Measurements from ENCODE around the gene ADAT3. TPM values are rescaled to one million over a fixed set of nuclear protein-coding genes. Genes with fewer than 3 reads are reported as not detected.

ADAT3 gene
- total and polyA plus RNA-seq, 2 donors (not counting 1 experiment from before 2014, with no cell fraction given), result 5.3 to 13.4 TPM

DNA sequence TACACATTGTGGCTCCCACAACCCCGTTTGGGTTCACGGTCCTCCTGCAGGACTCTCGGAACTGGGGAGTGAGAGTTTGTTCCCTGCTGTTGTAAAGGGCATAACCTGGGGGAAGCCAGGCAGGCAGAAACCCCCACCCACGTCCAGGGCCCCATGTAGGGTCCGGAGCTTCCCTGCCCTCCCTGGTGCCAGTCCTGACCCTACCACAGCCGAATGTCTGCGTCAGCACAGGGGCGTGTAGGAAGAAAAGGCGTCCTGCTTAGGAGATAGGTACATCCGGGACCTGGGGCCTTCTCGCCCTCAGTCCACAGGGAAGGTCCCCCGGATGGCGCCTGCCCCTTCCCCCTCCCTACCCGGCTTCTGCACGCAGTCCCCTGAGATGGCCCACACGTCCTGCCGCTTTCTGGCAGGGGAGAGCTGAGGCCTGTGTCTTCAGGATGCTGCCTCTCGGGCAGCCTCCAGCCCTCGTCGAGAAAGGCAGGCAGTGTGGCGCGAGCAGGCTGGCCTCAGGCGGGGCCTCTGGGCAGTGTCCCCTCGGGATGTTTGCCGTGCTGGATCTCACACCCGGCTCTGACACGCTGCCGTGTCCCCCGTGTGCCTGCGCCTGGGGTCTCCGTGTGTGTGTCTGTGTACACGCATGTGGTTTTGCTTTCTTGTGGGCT is 54.9 kb downstream of the ADAT3 start:
- intact Hi-C loops (cut with micrococcal nuclease), result no loop called here
- Histone ChIP-seq H3K9ac (ENCODE audit: low read length) (no peak overlapping the region), H3K27me3 (replicated peaks in 1 of 4; ENCODE audit: control extremely low read depth in 1 of 4, control insufficient read depth in 3 of 4, insufficient read depth in 4 of 4, low read length in 3 of 4) (no peaks in the 10 kb centered on the region), H4K20me1 (ENCODE audit: control insufficient read depth, insufficient read depth, low read length, poor library complexity, severe bottlenecking) (peaks cover 89% of the 10 kb centered on the region), H3K79me2 (ENCODE audit: control insufficient read depth, insufficient read depth, low read length) (peaks cover 91% of the 10 kb centered on the region), H3K4me3 (ENCODE audit: control extremely low read depth in 1 of 5, extremely low read depth in 1 of 5, insufficient read depth in 1 of 5, low read depth in 2 of 5, low read length in 4 of 5) (no peak overlapping the region), H3K36me3 (replicated peaks in 1 of 2; ENCODE audit: control extremely low read depth in 1 of 2, control insufficient read depth in 1 of 2, extremely low read depth in 1 of 2, insufficient read depth in 2 of 2, low read length in 1 of 2) (peaks cover 0 to 19% of the 10 kb centered on the region in 2 experiments), H3K4me2 (replicated peaks; ENCODE audit: low read depth, low read length, poor library complexity, severe bottlenecking) (no peak overlapping the region), H3K27ac (ENCODE audit: low read length in 2 of 2) (no peak overlapping the region), H3K9me3 (ENCODE audit: control extremely low read depth in 1 of 3, control insufficient read depth in 2 of 3, insufficient read depth in 1 of 3, low read length in 2 of 3) (peaks cover 0 to 2% (median 0%) of the 10 kb centered on the region in 3 donors), H2AFZ (ENCODE audit: insufficient read depth, low read depth, low read length, poor library complexity, severe bottlenecking) (no peak overlapping the region), H3K4me1 (ENCODE audit: control insufficient read depth in 2 of 2, insufficient read depth in 2 of 2, low read length in 2 of 2) (peaks cover 3 to 11% of the 10 kb centered on the region in 2 donors)
- H3K27ac Mint-ChIP-seq, result peak overlapping the region; percentile 50
- H3K9me3 Mint-ChIP-seq (ENCODE audit: insufficient read depth), result no peaks in the 10 kb centered on the region
- ChIA-PET CTCF (no interaction called here), POLR2A (no interaction called here)
- H3K4me3 Mint-ChIP-seq, result no peak overlapping the region
- no peaks in the 10 kb centered on the region for H3K27me3 Mint-ChIP-seq
- H3K4me1 Mint-ChIP-seq, result peaks cover 24% of the 10 kb centered on the region
- DNase-seq (no peak), ATAC-seq (ENCODE audit: low read depth) (no peak)
- 94% methylated on average over 27 of the region's 32 CpGs for WGBS (ENCODE audit: insufficient coverage)
- TF ChIP-seq, protein P1, sequence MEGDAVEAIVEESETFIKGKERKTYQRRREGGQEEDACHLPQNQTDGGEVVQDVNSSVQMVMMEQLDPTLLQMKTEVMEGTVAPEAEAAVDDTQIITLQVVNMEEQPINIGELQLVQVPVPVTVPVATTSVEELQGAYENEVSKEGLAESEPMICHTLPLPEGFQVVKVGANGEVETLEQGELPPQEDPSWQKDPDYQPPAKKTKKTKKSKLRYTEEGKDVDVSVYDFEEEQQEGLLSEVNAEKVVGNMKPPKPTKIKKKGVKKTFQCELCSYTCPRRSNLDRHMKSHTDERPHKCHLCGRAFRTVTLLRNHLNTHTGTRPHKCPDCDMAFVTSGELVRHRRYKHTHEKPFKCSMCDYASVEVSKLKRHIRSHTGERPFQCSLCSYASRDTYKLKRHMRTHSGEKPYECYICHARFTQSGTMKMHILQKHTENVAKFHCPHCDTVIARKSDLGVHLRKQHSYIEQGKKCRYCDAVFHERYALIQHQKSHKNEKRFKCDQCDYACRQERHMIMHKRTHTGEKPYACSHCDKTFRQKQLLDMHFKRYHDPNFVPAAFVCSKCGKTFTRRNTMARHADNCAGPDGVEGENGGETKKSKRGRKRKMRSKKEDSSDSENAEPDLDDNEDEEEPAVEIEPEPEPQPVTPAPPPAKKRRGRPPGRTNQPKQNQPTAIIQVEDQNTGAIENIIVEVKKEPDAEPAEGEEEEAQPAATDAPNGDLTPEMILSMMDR (IDR thresholded peaks at IDR 0.05), result no peak
- no peak for TF ChIP-seq EZH2 (IDR thresholded peaks at IDR 0.05; ENCODE audit: borderline replicate concordance, insufficient read depth, low read depth, low read length, poor library complexity, severe bottlenecking)
